Panc1 (cell line): ENCODE measurements around the gene CPNE4. TPM values are rescaled to one million over a fixed set of nuclear protein-coding genes. Genes with fewer than 3 reads are reported as not detected.

Source experiments
- ATAC-seq: fragments of 200-7000 bp; cut with Tn5 transposase; 2 replicates; pipeline ENCODE4 v1.9.1; 2020; ENCODE audit warnings: mild to moderate bottlenecking, moderate library complexity
- BruUV-seq: library from RNA; stranded (reverse); fragments of 400-500 nt; replicated peaks from 2 replicates; lab custom pipeline; 2021; lab: Mats Ljungman, UMichigan
- CTCF ChIA-PET: fragments of 300-600 bp; sonication (Branson Sonifier 250); formaldehyde crosslinking; loops from one replicate; lab custom pipeline; 2022; ENCODE audit warnings: antibody characterized with exemption; lab: Charles Lee
- POLR2A ChIA-PET: fragments of 300-600 bp; sonication (Branson Sonifier 250); formaldehyde crosslinking; loops from one replicate; lab custom pipeline; 2022; ENCODE audit warnings: antibody characterized with exemption; lab: Charles Lee
- DNase-seq: peaks from one replicate; pipeline ENCODE4 v3.0.0-alpha.2; 2010; ENCODE audit warnings: low read depth, low spot score
- H3K27ac ChIP-seq: 2 replicates; pipeline ENCODE4 v1.5.1; 2011; ENCODE audit warnings: mild to moderate bottlenecking, low read length, inconsistent platforms
- H3K27me3 ChIP-seq: fragments of 200-500 bp; sonication (Bioruptor generic); 2 replicates; pipeline ENCODE4 v1.6.0; 2014; ENCODE audit warnings: low read length, inconsistent platforms; ENCODE audit not compliant: control insufficient read depth, insufficient read depth
- H3K36me3 ChIP-seq: fragments of 200-500 bp; sonication (Bioruptor generic); 2 replicates; pipeline ENCODE4 v1.5.1; 2014; ENCODE audit warnings: inconsistent platforms, mild to moderate bottlenecking, low read length, moderate library complexity; ENCODE audit not compliant: control insufficient read depth, insufficient read depth
- H3K4me1 ChIP-seq: 2 replicates; pipeline ENCODE4 v1.5.1; 2011; ENCODE audit warnings: inconsistent platforms, mild to moderate bottlenecking, low read length, moderate library complexity; ENCODE audit not compliant: control insufficient read depth, insufficient read depth
- H3K4me3 ChIP-seq, 2 experiments: 2 replicates each; pipeline ENCODE4 v1.5.1; 2011 to 2012; ENCODE audit warnings: low read depth in 2 of 2, low read length in 2 of 2, mild to moderate bottlenecking in 2 of 2, inconsistent platforms in 1 of 2, moderate library complexity in 1 of 2
- H3K9me3 ChIP-seq: fragments of 200-500 bp; sonication (Bioruptor generic); 2 replicates; pipeline ENCODE4 v1.5.1; 2014; ENCODE audit warnings: low read depth, mild to moderate bottlenecking, inconsistent platforms, low read length, moderate library complexity; ENCODE audit not compliant: control insufficient read depth, insufficient read depth
- POLR2AphosphoS5 ChIP-seq: IDR thresholded peaks from 2 replicates; pipeline ENCODE4 v1.6.1; 2012; ENCODE audit warnings: mild to moderate bottlenecking, low read depth, low read length, moderate library complexity
- SIN3A ChIP-seq: IDR thresholded peaks from 2 replicates; pipeline ENCODE4 v1.6.1; 2012; ENCODE audit warnings: low read depth, mild to moderate bottlenecking, low read length, moderate library complexity, borderline replicate concordance; ENCODE audit not compliant: insufficient read depth
- TCF7L2 ChIP-seq: IDR thresholded peaks from 2 replicates; pipeline ENCODE4 v1.6.1; 2011; ENCODE audit warnings: mild to moderate bottlenecking, low read depth, low read length, inconsistent platforms
- in situ Hi-C: cut with HindIII; loops from 2 replicates; pipeline ENCODE4 v1.10.0; 2016; ENCODE audit warnings: low sequenced_read_pairs, low pct_unique_long_range_greater_than_20kb
- intact Hi-C: fragments of 100-400 bp; cut with micrococcal nuclease; formaldehyde crosslinking; loops from one replicate; pipeline ENCODE4 v1.10.0; 2022; ENCODE audit not compliant: unreplicated experiment
- total RNA-seq: library from RNA; stranded (reverse); gene quantifications from one replicate; pipeline ENCODE4 v1.2.1, GENCODE V29; 2021; ENCODE audit not compliant: unreplicated experiment
- TF ChIP-seq, protein P1 (sequence below): fragments of 450-650 bp; IDR thresholded peaks from 2 replicates; pipeline ENCODE4 v1.5.1; 2017; ENCODE audit warnings: mild to moderate bottlenecking
- TF ChIP-seq, protein P2 (sequence below), 2 experiments: IDR thresholded peaks; 2 replicates each; pipeline ENCODE4 v1.6.1; 2011 to 2012; ENCODE audit warnings: low read depth in 2 of 2, control low read depth in 1 of 2, low read length in 1 of 2, mild to moderate bottlenecking in 1 of 2, moderate library complexity in 1 of 2; ENCODE audit not compliant: insufficient read depth in 1 of 2

CPNE4 gene
- total RNA-seq, 1 experiment from 2014 or later, result not detected

DNA sequence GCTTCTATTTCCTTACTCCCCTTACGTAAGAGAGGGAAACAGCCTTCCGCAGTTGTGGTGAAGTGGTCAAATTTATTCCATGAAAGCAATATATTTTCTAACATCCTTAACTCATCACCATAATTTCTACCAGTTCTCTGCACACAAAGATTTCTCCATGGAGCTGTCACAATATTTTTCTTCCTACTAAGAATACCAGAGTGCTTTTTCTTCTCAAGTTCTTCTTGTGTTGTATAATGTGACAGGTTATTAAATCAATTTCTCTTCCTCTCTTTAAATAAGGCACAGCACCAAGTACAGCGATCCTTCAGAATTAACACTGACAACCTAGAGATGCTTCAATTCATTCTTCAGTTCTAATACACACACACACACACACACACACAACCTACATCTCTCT lies 153.0 kb downstream of the CPNE4 start:
- no peak overlapping the region for H3K4me3 ChIP-seq
- intact Hi-C loops (no loop called here), in situ Hi-C loops (no loop called here)
- POLR2A ChIA-PET, result no interaction called here
- no peak overlapping the region for H3K27ac ChIP-seq
- no peaks in the 10 kb centered on the region for H3K9me3 ChIP-seq
- H3K4me1 ChIP-seq, result no peaks in the 10 kb centered on the region
- TF ChIP-seq POLR2AphosphoS5 (no peak), SIN3A (no peak), TCF7L2 (no peak)
- TF ChIP-seq, protein P1, sequence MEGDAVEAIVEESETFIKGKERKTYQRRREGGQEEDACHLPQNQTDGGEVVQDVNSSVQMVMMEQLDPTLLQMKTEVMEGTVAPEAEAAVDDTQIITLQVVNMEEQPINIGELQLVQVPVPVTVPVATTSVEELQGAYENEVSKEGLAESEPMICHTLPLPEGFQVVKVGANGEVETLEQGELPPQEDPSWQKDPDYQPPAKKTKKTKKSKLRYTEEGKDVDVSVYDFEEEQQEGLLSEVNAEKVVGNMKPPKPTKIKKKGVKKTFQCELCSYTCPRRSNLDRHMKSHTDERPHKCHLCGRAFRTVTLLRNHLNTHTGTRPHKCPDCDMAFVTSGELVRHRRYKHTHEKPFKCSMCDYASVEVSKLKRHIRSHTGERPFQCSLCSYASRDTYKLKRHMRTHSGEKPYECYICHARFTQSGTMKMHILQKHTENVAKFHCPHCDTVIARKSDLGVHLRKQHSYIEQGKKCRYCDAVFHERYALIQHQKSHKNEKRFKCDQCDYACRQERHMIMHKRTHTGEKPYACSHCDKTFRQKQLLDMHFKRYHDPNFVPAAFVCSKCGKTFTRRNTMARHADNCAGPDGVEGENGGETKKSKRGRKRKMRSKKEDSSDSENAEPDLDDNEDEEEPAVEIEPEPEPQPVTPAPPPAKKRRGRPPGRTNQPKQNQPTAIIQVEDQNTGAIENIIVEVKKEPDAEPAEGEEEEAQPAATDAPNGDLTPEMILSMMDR, result no peak
- TF ChIP-seq, protein P2, sequence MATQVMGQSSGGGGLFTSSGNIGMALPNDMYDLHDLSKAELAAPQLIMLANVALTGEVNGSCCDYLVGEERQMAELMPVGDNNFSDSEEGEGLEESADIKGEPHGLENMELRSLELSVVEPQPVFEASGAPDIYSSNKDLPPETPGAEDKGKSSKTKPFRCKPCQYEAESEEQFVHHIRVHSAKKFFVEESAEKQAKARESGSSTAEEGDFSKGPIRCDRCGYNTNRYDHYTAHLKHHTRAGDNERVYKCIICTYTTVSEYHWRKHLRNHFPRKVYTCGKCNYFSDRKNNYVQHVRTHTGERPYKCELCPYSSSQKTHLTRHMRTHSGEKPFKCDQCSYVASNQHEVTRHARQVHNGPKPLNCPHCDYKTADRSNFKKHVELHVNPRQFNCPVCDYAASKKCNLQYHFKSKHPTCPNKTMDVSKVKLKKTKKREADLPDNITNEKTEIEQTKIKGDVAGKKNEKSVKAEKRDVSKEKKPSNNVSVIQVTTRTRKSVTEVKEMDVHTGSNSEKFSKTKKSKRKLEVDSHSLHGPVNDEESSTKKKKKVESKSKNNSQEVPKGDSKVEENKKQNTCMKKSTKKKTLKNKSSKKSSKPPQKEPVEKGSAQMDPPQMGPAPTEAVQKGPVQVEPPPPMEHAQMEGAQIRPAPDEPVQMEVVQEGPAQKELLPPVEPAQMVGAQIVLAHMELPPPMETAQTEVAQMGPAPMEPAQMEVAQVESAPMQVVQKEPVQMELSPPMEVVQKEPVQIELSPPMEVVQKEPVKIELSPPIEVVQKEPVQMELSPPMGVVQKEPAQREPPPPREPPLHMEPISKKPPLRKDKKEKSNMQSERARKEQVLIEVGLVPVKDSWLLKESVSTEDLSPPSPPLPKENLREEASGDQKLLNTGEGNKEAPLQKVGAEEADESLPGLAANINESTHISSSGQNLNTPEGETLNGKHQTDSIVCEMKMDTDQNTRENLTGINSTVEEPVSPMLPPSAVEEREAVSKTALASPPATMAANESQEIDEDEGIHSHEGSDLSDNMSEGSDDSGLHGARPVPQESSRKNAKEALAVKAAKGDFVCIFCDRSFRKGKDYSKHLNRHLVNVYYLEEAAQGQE (IDR thresholded peaks at IDR 0.05; ENCODE audit: insufficient read depth in 1 of 2, low read depth in 2 of 2, low read length in 1 of 2), result no peak
- BruUV-seq, result no TSS peak
- CTCF ChIA-PET, result no interaction called here
- no peaks in the 10 kb centered on the region for H3K36me3 ChIP-seq
- DNase-seq (no peak), ATAC-seq (no peak)
- H3K27me3 ChIP-seq, result no peaks in the 10 kb centered on the region

DNA sequence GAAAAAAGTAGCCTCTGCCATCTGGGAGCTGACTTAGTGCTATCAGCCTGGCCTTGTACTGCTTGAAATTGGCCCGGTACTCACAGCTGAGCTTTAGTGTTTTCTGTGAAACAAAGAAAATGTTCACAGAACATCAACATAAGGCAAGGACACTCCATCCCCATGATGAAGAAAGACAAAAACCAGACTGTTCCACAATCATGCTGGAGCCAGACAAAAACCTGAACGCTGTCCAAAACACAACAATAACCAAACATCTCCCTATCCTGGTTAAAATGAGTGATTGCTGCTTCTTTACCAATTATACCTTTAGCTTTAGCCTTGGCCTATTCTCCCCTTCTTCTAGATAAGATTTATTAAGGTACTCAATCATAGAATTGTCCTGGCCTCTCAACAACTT lies 153.9 kb downstream of the CPNE4 start:
- Histone ChIP-seq H3K4me3 (no peak overlapping the region), H3K27me3 (no peaks in the 10 kb centered on the region), H3K4me1 (no peaks in the 10 kb centered on the region), H3K9me3 (no peaks in the 10 kb centered on the region), H3K27ac (no peak overlapping the region), H3K36me3 (no peaks in the 10 kb centered on the region)
- no TSS peak for BruUV-seq
- TF ChIP-seq SIN3A (no peak), POLR2AphosphoS5 (no peak), TCF7L2 (no peak)
- TF ChIP-seq, protein P2 (IDR thresholded peaks at IDR 0.05; ENCODE audit: insufficient read depth in 1 of 2, low read depth in 2 of 2, low read length in 1 of 2), result no peak
- TF ChIP-seq, protein P1, result no peak
- DNase-seq (no peak), ATAC-seq (no peak)
- in situ Hi-C loops, result no loop called here
- ChIA-PET CTCF (no interaction called here), POLR2A (no interaction called here)
- intact Hi-C loops, result no loop called here
